GM23338 (cell line): Measurements from ENCODE around the gene FHOD1.

Source experiments
- CTCF ChIP-seq, 2 experiments: fragments of 200-600 bp in 1 of 2; sonication (generic) in 1 of 2; conservative IDR thresholded peaks; 2 replicates each; pipeline versions ENCODE4 v1.5.1 to v1.6.1; 2016 to 2017; ENCODE audit warnings: antibody characterized with exemption in 2 of 2, low read depth in 2 of 2, mild to moderate bottlenecking in 2 of 2, moderate library complexity in 1 of 2
- ETS1 ChIP-seq: IDR thresholded peaks from 2 replicates; pipeline ENCODE4 v1.6.1; 2016; ENCODE audit warnings: antibody characterized with exemption
- EZH2 ChIP-seq: fragments of 200-600 bp; sonication (generic); IDR thresholded peaks from one replicate; pipeline ENCODE4 v1.8.0; 2017; ENCODE audit warnings: antibody characterized with exemption, mild to moderate bottlenecking, low read depth; ENCODE audit not compliant: unreplicated experiment
- POLR2AphosphoS5 ChIP-seq: IDR thresholded peaks from 2 replicates; pipeline ENCODE4 v1.6.1; 2016; ENCODE audit warnings: antibody characterized with exemption, low read depth

- TF ChIP-seq CTCF (conservative IDR thresholded peaks at IDR 0.05; ENCODE audit: low read depth in 2 of 2) (no peak), EZH2 (no peak), POLR2AphosphoS5 (no peak), ETS1 (no peak)
Measured at GRCh38 chr16:67223992-67224391, 23.3 kb downstream of the FHOD1 start.
